Stimulated activated CD8-positive, alpha-beta memory T cell treated with anti-CD3 and anti-CD28 coated beads, Interleukin-4, amount 100 ng/mL, for 24 hours (primary cell): ENCODE data around the gene LRRC23.
A peak's percentile ranks its signal among the peaks of the same experiment; 100 is the strongest.

Experiments used
- DNase-seq: peaks from one replicate; pipeline ENCODE4 v3.0.0-alpha.2; 2020; ENCODE audit warnings: low read depth

Gene LRRC23

GRCh38 chr12:6946033-6946919 is 41.7 kb downstream of the LRRC23 start:
- DNase-seq: no peak

- DNase-seq: no peak
Observed at GRCh38 chr12:6946920-6947374, 42.3 kb downstream of the LRRC23 start.

GRCh38 chr12:6947615-6948014 is 43.0 kb downstream of the LRRC23 start:
- DNase-seq: no peak

- no peak for DNase-seq
Observed at GRCh38 chr12:6948873-6949594, 44.4 kb downstream of the LRRC23 start.

GRCh38 chr12:6950401-6950801 is 45.8 kb downstream of the LRRC23 start:
- no peak for DNase-seq

- no peak for DNase-seq
Observed at GRCh38 chr12:6950811-6951540, 46.4 kb downstream of the LRRC23 start, which contains the start of gene PTPN6. PTPN6 (plus strand) TSS chr12:6951356; CDS start chr12:6951513, 157 bp downstream.

- DNase-seq: no peak
Observed at GRCh38 chr12:6951551-6952120, 47.0 kb downstream of the LRRC23 start.

- DNase-seq: no peak
Observed at GRCh38 chr12:6952121-6952862, 47.7 kb downstream of the LRRC23 start.

- no peak for DNase-seq
Observed at GRCh38 chr12:6952863-6953441, 48.3 kb downstream of the LRRC23 start.

- peak; percentile 83 for DNase-seq
Observed at GRCh38 chr12:6953442-6954315, 49.1 kb downstream of the LRRC23 start.

- no peak for DNase-seq
Observed at GRCh38 chr12:6954316-6955107, 49.9 kb downstream of the LRRC23 start.

- no peak for DNase-seq
Observed at GRCh38 chr12:6955108-6956020, 50.7 kb downstream of the LRRC23 start.

GRCh38 chr12:6956021-6956727 is 51.6 kb downstream of the LRRC23 start:
- no peak for DNase-seq

- DNase-seq: no peak
Observed at GRCh38 chr12:6957151-6957701, 52.6 kb downstream of the LRRC23 start.

GRCh38 chr12:6957741-6958608 is 53.4 kb downstream of the LRRC23 start:
- DNase-seq: no peak

GRCh38 chr12:6958609-6959057 is 54.0 kb downstream of the LRRC23 start:
- DNase-seq: no peak
